ENCODE measurements around the gene ARMH1.
"Not testable (repeated sequence)": the region's sequence is repeated elsewhere in the genome, so short reads cannot be mapped to it uniquely, and the experiment has no call there.

DNA sequence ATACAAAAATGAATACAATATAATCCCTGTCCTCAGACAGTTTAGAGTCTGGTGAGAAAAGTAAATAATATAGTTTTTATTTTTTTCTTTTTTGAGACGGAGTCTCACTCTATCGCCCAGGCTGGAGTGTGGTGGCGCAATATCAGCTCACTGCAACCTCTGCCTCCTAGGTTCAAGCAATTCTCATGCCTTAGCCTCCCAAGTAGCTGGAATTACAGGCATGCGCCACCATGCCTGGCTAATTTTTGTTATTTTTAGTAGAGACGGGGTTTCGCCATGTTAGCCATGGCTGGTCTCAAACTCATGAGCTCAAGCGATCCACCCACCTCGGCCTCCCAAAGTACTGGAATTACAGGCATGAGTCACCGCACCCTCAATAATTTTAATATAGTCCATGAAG is 24.9 kb downstream of the ARMH1 start:
- TF ChIP-seq, protein P1, sequence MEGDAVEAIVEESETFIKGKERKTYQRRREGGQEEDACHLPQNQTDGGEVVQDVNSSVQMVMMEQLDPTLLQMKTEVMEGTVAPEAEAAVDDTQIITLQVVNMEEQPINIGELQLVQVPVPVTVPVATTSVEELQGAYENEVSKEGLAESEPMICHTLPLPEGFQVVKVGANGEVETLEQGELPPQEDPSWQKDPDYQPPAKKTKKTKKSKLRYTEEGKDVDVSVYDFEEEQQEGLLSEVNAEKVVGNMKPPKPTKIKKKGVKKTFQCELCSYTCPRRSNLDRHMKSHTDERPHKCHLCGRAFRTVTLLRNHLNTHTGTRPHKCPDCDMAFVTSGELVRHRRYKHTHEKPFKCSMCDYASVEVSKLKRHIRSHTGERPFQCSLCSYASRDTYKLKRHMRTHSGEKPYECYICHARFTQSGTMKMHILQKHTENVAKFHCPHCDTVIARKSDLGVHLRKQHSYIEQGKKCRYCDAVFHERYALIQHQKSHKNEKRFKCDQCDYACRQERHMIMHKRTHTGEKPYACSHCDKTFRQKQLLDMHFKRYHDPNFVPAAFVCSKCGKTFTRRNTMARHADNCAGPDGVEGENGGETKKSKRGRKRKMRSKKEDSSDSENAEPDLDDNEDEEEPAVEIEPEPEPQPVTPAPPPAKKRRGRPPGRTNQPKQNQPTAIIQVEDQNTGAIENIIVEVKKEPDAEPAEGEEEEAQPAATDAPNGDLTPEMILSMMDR (conservative IDR thresholded peaks at IDR 0.05; ENCODE audit: low read depth, low read length) = not testable (repeated sequence)
- TF ChIP-seq EZH2 (IDR thresholded peaks at IDR 0.05; ENCODE audit: low read length, unreplicated experiment); EZH2phosphoT487 (IDR thresholded peaks at IDR 0.05; ENCODE audit: borderline replicate concordance, low read length): not testable (repeated sequence)

Measured in PC-3 (cell line).